CD1c-positive myeloid dendritic cell (primary cell): Measurements from ENCODE around the gene TNS3.

Experiments used
- DNase-seq: peaks from one replicate; pipeline ENCODE4 v3.0.0-alpha.2; 2016; ENCODE audit errors: extremely low spot score

TNS3 gene

GRCh38 chr7:47258798-47259197 lies 323.1 kb downstream of the TNS3 start:
- DNase-seq = no peak

- DNase-seq = no peak
Observed at GRCh38 chr7:47256016-47256415, 325.9 kb downstream of the TNS3 start.

DNA sequence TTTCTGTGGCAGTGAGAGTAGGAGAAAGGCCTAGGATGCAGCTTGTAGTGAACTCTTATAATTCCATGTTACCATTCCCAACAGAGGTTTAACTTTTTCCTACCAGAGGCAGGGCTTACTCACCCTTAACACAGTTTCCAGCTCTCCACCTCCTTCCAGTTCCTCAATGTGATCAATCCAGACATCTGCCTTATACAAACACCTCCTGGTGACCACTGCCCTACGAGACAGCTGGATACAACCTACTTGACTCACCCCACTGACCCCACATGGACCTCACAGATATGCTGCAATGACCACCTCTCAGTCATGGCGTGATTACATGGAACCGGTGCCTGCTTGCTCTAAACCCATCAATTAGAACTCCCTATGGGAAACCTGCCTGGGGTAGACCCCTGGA lies 326.5 kb downstream of the TNS3 start:
- DNase-seq = peak; percentile 3

DNA sequence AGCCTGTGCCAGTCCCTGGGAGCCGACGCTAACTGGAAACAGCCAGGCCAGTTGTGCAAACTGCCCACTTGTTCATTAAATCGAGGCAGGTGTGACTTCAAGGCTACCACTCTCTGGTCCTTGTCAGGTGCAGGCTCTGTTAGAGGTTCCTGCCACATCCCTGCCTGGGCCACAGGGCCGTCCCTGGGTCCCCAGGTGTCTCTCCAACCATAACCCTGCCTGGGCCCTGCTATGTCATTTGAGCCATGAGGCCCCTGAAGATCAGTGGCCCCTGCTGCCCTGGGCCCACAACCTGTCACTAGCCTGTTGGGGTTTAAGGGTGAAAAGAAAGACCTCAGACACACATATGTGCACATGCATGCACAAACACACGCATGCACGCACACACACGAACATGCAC lies 326.9 kb downstream of the TNS3 start:
- no peak for DNase-seq

GRCh38 chr7:47254081-47254977 lies 327.6 kb downstream of the TNS3 start:
- peak; percentile 78 for DNase-seq

- peak; percentile 49 for DNase-seq
Observed at GRCh38 chr7:47253650-47254080, 328.2 kb downstream of the TNS3 start.

DNA sequence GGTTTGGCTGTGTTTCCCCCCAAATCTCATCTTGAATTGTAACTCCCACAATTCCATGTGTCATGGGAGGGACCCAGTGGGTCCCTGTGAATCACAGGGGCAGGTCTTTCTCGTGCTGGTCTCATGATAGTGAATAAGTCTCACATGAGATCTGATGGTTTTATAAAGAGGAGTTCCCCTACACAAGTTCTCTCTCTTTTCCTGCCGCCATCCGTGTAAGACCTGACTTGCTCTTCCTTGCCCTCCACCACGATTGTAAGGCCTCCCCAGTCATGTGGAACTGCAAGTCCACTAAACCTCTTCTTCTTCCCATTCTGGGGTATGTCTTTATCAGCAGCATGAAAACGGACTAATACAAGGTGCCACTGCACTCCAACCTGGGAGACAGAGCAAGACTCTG lies 329.2 kb downstream of the TNS3 start:
- DNase-seq = no peak

- no peak for DNase-seq
Observed at GRCh38 chr7:47249361-47249760, 332.6 kb downstream of the TNS3 start.

- no peak for DNase-seq
Observed at GRCh38 chr7:47248797-47249196, 333.1 kb downstream of the TNS3 start.

GRCh38 chr7:47247132-47247531 lies 334.8 kb downstream of the TNS3 start:
- DNase-seq = no peak

DNA sequence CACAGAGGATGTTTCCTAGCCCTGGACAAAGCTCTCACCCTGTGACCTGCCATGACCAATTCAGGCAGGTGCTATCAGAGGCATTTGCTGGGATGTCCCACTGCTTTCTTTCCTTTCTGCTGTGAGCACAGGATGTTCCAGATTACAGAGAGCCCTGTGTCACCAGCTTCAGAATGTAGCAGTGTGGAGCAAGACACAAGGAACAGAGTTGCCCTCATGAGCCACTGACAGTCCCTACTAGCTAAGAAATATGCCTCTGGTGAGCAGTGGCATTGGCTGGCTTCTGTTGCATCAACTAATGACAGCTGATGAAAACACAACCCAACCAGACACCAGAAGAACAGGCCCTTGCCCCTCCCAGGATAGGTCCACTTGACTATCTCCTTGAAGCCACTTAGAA lies 337.2 kb downstream of the TNS3 start:
- DNase-seq = no peak

DNA sequence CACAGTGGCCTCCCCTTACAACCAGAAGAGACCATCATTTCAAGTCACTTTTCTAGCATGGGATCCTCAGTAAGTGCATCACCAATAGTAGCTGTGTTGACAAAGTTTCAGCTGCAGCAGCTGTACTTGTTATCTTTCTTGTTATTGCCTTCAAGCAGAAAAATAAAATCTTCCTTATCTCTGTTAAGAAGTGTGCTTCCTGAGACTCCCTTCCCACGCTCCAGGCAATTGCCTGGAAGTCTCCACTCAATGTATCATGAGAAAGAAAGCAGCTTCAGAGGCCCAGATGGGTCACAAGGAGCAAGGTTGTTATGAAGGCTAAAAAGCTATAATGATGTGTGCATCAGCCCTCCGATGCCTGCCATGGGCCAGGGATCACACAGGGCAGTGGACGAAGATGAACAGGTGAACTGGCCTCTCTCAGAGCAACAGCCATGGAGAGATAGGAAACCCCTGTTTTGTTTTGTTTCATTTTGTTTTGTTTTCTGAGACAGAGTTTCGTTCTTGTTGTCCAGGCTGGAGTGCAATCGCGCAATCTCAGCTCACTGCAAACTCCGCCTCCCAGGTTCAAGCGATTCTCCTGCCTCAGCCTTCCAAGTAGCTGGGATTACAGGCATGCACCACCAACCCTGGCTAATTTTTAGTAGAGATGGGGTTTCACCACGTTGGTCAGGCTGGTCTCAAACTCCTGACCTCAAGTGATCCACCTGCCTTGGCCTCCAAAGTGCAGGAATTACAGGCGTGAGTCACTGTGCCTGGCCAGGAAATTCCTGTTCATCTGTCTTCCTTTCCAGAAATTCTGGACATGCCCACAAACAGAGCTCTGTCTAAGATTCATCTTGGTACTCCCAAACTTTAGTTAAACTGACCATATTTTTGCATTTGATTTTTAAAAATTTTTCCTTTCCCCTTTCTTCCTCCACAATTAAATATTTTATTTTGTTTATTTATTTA lies 340.5 kb downstream of the TNS3 start:
- no peak for DNase-seq

GRCh38 chr7:47239931-47240421 lies 341.9 kb downstream of the TNS3 start:
- no peak for DNase-seq

DNA sequence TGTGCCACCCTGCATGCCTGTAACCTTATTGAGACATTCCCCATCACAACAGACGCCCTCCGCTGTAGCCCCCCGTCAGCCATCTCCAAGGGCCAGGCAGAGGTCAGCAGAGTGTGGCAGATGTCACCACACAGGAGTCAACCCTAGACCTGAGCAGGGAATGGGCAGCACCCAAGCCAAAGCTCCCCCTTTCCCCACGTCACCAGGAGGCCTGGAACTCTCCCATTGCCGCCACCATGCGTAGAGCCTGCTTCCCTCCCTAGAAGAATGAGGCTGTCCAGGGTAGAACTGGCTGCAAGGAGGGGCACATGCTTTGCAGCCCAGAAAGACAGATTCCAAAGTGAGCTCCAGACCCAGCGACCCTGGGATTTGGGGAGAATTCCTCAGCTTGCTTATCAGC lies 342.9 kb downstream of the TNS3 start:
- no peak for DNase-seq

DNA sequence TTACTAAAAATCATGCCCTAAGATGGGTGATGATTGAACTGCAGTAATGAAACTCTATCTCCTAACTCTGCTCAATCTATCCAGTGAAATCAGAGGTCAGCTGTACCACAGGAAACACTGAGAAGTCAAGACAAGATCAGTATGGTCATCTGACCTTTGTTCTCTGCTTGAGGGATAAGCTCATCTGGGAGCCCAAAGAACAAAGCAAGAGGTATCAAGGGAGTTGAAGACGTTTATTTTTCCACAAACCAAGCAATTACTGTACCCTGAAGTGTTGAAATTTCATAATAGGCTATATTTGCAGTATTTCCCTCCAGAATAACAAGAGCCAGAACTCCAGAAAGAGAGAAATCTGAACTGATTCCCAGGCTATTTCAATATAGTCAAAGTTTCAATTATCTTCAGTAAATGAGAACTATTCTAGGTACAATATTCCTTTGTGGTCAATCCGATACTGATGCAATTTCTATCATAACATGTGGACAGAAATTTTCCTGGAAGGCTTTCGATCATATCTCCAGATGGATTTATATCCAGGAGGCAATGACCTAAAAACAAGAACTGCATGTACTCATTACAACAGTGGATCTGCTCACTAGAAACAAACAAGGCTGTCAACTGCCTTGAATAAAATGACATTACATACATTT lies 345.3 kb downstream of the TNS3 start:
- DNase-seq = no peak

- no peak for DNase-seq
Observed at GRCh38 chr7:47233996-47234395, 347.9 kb downstream of the TNS3 start.

GRCh38 chr7:47232751-47233412 lies 349.0 kb downstream of the TNS3 start:
- DNase-seq = no peak

DNA sequence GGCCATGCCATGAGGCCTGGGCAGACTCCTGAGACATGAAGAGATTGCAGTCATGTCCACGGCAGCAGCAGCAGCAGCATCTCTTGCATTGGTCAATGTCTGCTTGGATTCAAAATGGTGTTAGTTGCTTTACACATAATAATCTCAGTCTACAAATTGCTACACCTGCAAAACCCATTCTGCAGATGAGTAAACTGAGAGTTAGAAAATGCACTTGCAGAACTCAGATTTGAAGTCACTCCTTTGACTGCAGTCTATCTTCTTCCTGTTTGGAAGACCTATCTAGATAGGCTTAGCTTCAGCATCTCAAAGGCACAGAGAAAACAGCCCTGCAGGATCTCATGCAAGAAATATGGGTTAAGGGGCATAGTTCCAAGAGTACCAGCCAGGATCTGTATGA lies 350.3 kb downstream of the TNS3 start:
- DNase-seq = no peak

- DNase-seq = no peak
Observed at GRCh38 chr7:47231032-47231431, 350.9 kb downstream of the TNS3 start.

DNA sequence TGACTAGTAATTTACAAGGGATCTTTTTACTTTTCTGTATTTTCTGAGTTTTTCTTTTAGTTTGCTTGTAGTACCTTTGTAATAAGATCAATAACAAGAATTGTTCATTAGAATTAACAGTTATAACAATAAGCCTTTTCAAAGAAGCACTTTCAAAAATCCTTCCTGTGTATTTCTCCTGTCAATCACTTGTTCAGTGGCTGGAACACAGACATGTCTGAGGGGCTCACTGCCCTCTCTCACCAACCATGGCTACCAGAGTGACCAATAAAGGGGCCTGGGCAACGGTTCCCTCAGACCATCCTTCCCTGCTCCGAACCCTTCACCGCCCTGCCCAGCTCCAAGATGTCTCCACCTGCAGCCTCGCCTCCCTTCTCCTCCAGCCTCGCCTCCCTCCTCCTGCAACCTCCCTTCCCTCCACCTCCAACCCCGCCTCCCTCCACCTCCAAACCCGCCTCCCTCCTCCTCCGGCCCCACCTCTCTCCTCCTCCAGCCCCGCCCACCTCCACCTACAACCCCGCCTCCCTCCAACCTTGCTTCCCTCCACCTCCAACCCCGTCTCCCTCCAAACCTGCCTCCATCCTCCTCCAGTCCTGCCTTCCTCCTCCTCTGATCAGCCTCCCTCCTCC lies 353.4 kb downstream of the TNS3 start:
- no peak for DNase-seq

GRCh38 chr7:47227762-47228177 lies 354.1 kb downstream of the TNS3 start:
- no peak for DNase-seq
